ENCODE measurements around the gene AGPS. TPM values are rescaled to one million over a fixed set of nuclear protein-coding genes. Genes with fewer than 3 reads are reported as not detected.

The AGPS gene
- total RNA-seq (2021): 60.1 and 60.9 TPM in 2 replicates
- long read RNA-seq, full-length matches to known transcripts: 22 of 31 reads
- long read RNA-seq, partial matches to known transcripts: 5 of 31 reads
- long read RNA-seq, other reads (novel, unspliced or antisense): 4 of 31 reads

GRCh38 chr2:177392373-177393202, at the start of gene AGPS:
AGPS (plus strand) TSS chr2:177392773; CDS start chr2:177392790, 17 bp downstream.
- no peak within 1 kb of the TSS for H2BK120ac ChIP-seq (ENCODE audit: low read depth, low read length, poor library complexity, severe bottlenecking)
- no peak within 1 kb of the TSS for H3T11ph ChIP-seq (ENCODE audit: low read length)
- peaks cover 10% of the 10 kb centered on the region; the same call in 1 of the 2 replicates for H3K79me2 ChIP-seq (ENCODE audit: insufficient read depth, low read length)
- no peak within 1 kb of the TSS for H2BK20ac ChIP-seq (ENCODE audit: low read depth, low read length, poor library complexity, severe bottlenecking)
- no peak within 1 kb of the TSS for H3K56ac ChIP-seq (ENCODE audit: insufficient read length, low read depth, low read length)
- no peak within 1 kb of the TSS for H4K91ac ChIP-seq (ENCODE audit: insufficient read length, low read depth, low read length)
- TF ChIP-seq CTCF (conservative IDR thresholded peaks at IDR 0.05): 0 out of 3 replicates have a peak, but pooled peaks have one; percentile 15
- H2AFZ ChIP-seq (ENCODE audit: low read length): no peak within 1 kb of the TSS
- H2BK15ac ChIP-seq (ENCODE audit: low read depth, low read length): no peak within 1 kb of the TSS
- H2BK5ac ChIP-seq (ENCODE audit: insufficient read length, low read length): no peak within 1 kb of the TSS
- WGBS (ENCODE audit: extremely low coverage, insufficient read length, low lambda C conversion rate): no CpG with 5 or more reads among the region's 83 CpGs
- H3K27me3 Mint-ChIP-seq (ENCODE audit: low read depth): no peaks in the 10 kb centered on the region
- H4K8ac ChIP-seq (replicated peaks; ENCODE audit: insufficient read length, low read depth, low read length): no peak within 1 kb of the TSS
- H2AK5ac ChIP-seq (ENCODE audit: insufficient read length, low read length): no peak within 1 kb of the TSS
- H3K23me2 ChIP-seq (ENCODE audit: insufficient read length, low read depth, low read length, poor library complexity, severe bottlenecking): peaks cover 11% of the 10 kb centered on the region
- no peaks in the 10 kb centered on the region for H3K9me3 Mint-ChIP-seq
- no peaks in the 10 kb centered on the region for H3K9me3 ChIP-seq (ENCODE audit: control insufficient read depth, low read depth, low read length)
- peak within 1 kb of the TSS; percentile 38 for H2BK12ac ChIP-seq (ENCODE audit: insufficient read length, low read depth, low read length)
- H3K79me1 ChIP-seq (ENCODE audit: insufficient read depth, low read depth, low read length, poor library complexity, severe bottlenecking): no peaks in the 10 kb centered on the region
- H3K4ac ChIP-seq (ENCODE audit: low read depth, low read length): no peak within 1 kb of the TSS
- H3K4me3 Mint-ChIP-seq: peak within 1 kb of the TSS; percentile 90 to 95
- peak within 1 kb of the TSS in 2 of 3 experiments; percentile 83 to 95; a peak in 6 of 7 replicates for H3K27ac Mint-ChIP-seq
- no peaks in the 10 kb centered on the region for H3K27me3 ChIP-seq (ENCODE audit: insufficient read depth, low read length)
- H4K5ac ChIP-seq (ENCODE audit: insufficient read length, low read depth, low read length): no peak within 1 kb of the TSS
- H3K18ac ChIP-seq (ENCODE audit: insufficient read length, low read depth, low read length): peak within 1 kb of the TSS; percentile 83
- H3K27ac ChIP-seq (ENCODE audit: insufficient read length, low read depth, low read length): no peak within 1 kb of the TSS
- peaks cover 0 to 4% (median 0%) of the 10 kb centered on the region in 3 experiments; a peak in 3 of 7 replicates for H3K36me3 Mint-ChIP-seq (ENCODE audit: insufficient read depth in 1 of 3, low read depth in 3 of 3)
- H3K4me2 ChIP-seq (ENCODE audit: insufficient read depth, insufficient read length, low read length): peak within 1 kb of the TSS; percentile 73
- H3K4me1 ChIP-seq (ENCODE audit: insufficient read depth, low read length): no peaks in the 10 kb centered on the region
- DNase-seq: peak; percentile 83
- no peaks in the 10 kb centered on the region for H4K20me1 ChIP-seq (ENCODE audit: control insufficient read depth, insufficient read depth, insufficient read length)
- peaks cover 25 to 35% of the 10 kb centered on the region in 2 experiments for H3K4me1 Mint-ChIP-seq
- H3K23ac ChIP-seq (ENCODE audit: insufficient read length, low read depth, low read length): no peak within 1 kb of the TSS
- peak within 1 kb of the TSS; percentile 80 for H3K9ac ChIP-seq (ENCODE audit: extremely low read depth, insufficient read length, low read length)
- H3K14ac ChIP-seq (ENCODE audit: insufficient read depth, low read length): peak within 1 kb of the TSS; percentile 96
